H1 (cell line): ENCODE data around the gene BCAS1. TPM values are rescaled to one million over a fixed set of nuclear protein-coding genes. Genes with fewer than 3 reads are reported as not detected.

Experiments used
- CTCF ChIA-PET: fragments of 300-600 bp; sonication (Branson Sonifier 250); formaldehyde crosslinking; loops from one replicate; lab custom pipeline; 2021; ENCODE audit not compliant: partially characterized antibody; lab: Charles Lee
- POLR2A ChIA-PET: fragments of 300-600 bp; sonication (Branson Sonifier 250); formaldehyde crosslinking; loops from one replicate; lab custom pipeline; 2021; ENCODE audit warnings: inconsistent platforms; ENCODE audit not compliant: partially characterized antibody; lab: Charles Lee
- DNase-seq, 2 experiments: peaks; one replicate each; pipeline versions ENCODE4 v3.0.0 to v3.0.0-alpha.2; 2010 to 2022; ENCODE audit warnings: low spot score in 2 of 2, low read depth in 1 of 2, mixed read lengths in 1 of 2
- FAIRE-seq: peaks from 2 replicates; lab custom pipeline; 2011; peaks lifted over from hg19 to GRCh38; lab: Jason Lieb, UNC
- H2AFZ ChIP-seq: 2 replicates; pipeline ENCODE4 v1.8.1; 2012; ENCODE audit warnings: low read length, inconsistent platforms
- H2AK5ac ChIP-seq: 2 replicates; pipeline ENCODE4 v1.6.1; 2013; ENCODE audit warnings: low read depth, low read length
- H2BK120ac ChIP-seq: replicated peaks from 2 replicates; pipeline ENCODE3; 2013; ENCODE audit warnings: low read depth, low read length, inconsistent platforms
- H2BK12ac ChIP-seq: 2 replicates; pipeline ENCODE4 v1.6.1; 2013; ENCODE audit warnings: low read depth, low read length
- H2BK15ac ChIP-seq: 2 replicates; pipeline ENCODE4 v1.6.1; 2013; ENCODE audit warnings: low read length
- H2BK20ac ChIP-seq: 2 replicates; pipeline ENCODE4 v1.6.1; 2013; ENCODE audit warnings: low read length
- H2BK5ac ChIP-seq: 2 replicates; pipeline ENCODE4 v1.6.1; 2013; ENCODE audit warnings: low read depth, low read length
- H3K14ac ChIP-seq: 2 replicates; pipeline ENCODE4 v1.6.1; 2013; ENCODE audit warnings: inconsistent platforms; ENCODE audit not compliant: insufficient read length
- H3K18ac ChIP-seq: 2 replicates; pipeline ENCODE4 v1.6.1; 2013; ENCODE audit warnings: low read length; ENCODE audit errors: extremely low read depth
- H3K23ac ChIP-seq: 2 replicates; pipeline ENCODE4 v1.6.1; 2013; ENCODE audit warnings: inconsistent platforms; ENCODE audit not compliant: insufficient read length
- H3K23me2 ChIP-seq: 2 replicates; pipeline ENCODE4 v1.6.1; 2013; ENCODE audit warnings: low read depth, low read length
- H3K27ac ChIP-seq: 2 replicates; pipeline ENCODE4 v1.6.1; 2011; ENCODE audit warnings: low read depth, low read length, inconsistent platforms
- H3K27me3 ChIP-seq, 4 experiments: replicated peaks in 1 of 4; 1 replicate in 1 of 4; 2 replicates in 3 of 4; pipeline versions ENCODE4 v1.6.1 to v1.8.1; 2011 to 2013; ENCODE audit warnings: low read length in 3 of 4, mild to moderate bottlenecking in 3 of 4, inconsistent platforms in 2 of 4, mixed read lengths in 2 of 4, moderate library complexity in 1 of 4; ENCODE audit not compliant: control insufficient read depth in 3 of 4, insufficient read depth in 3 of 4; ENCODE audit errors: extremely low read depth in 1 of 4
- H3K36me3 ChIP-seq, 4 experiments: 2 replicates each; pipeline versions ENCODE4 v1.6.1 to v1.8.1; 2011 to 2013; ENCODE audit warnings: mild to moderate bottlenecking in 4 of 4, low read length in 3 of 4, moderate library complexity in 2 of 4, control low read depth in 1 of 4, inconsistent platforms in 1 of 4; ENCODE audit not compliant: insufficient read depth in 4 of 4, control insufficient read depth in 2 of 4
- H3K4ac ChIP-seq: replicated peaks from 2 replicates; pipeline ENCODE3; 2013; ENCODE audit warnings: low read length, low read depth, mixed read lengths, inconsistent platforms; ENCODE audit not compliant: insufficient read length
- H3K4me1 ChIP-seq, 4 experiments: replicated peaks in 1 of 4; 1 replicate in 1 of 4; 2 replicates in 3 of 4; pipeline versions ENCODE4 v1.6.1 to v1.8.1; 2011 to 2013; ENCODE audit warnings: low read length in 3 of 4, inconsistent platforms in 2 of 4, mixed read lengths in 1 of 4; ENCODE audit not compliant: insufficient read depth in 4 of 4, control insufficient read depth in 3 of 4
- H3K4me2 ChIP-seq, 2 experiments: 2 replicates each; pipeline versions ENCODE4 v1.6.1 to v1.8.1; 2011 to 2013; ENCODE audit warnings: low read depth in 2 of 2, low read length in 2 of 2, control low read depth in 1 of 2, inconsistent platforms in 1 of 2, mild to moderate bottlenecking in 1 of 2; ENCODE audit not compliant: insufficient read depth in 1 of 2
- H3K4me3 ChIP-seq, 4 experiments: fragments of 200-600, 300-600 bp in 1 of 4; sonication (generic), shearing (Covaris generic), sonication (Bioruptor Twin) in 1 of 4; 2 replicates each; pipeline versions ENCODE4 v1.5.1 to v1.8.1; 2011 to 2016; ENCODE audit warnings: low read length in 4 of 4, low read depth in 3 of 4, control low read depth in 2 of 4, inconsistent platforms in 2 of 4, mild to moderate bottlenecking in 2 of 4, mixed read lengths in 1 of 4, moderate library complexity in 1 of 4; ENCODE audit not compliant: insufficient read depth in 2 of 4; ENCODE audit errors: extremely low read depth in 1 of 4
- H3K56ac ChIP-seq: replicated peaks from 2 replicates; pipeline ENCODE3; 2013; ENCODE audit warnings: low read depth, mild to moderate bottlenecking, mixed read lengths, low read length, inconsistent platforms; ENCODE audit not compliant: insufficient read length
- H3K79me1 ChIP-seq: 2 replicates; pipeline ENCODE4 v1.6.1; 2013; ENCODE audit warnings: low read depth, low read length, control low read depth
- H3K79me2 ChIP-seq, 2 experiments: 2 replicates each; pipeline versions ENCODE4 v1.6.1 to v1.8.1; 2012 to 2013; ENCODE audit warnings: low read length in 2 of 2, mild to moderate bottlenecking in 2 of 2, inconsistent platforms in 1 of 2; ENCODE audit not compliant: insufficient read depth in 2 of 2, control insufficient read depth in 1 of 2
- H3K9ac ChIP-seq, 4 experiments: replicated peaks in 1 of 4; 1 replicate in 1 of 4; 2 replicates in 3 of 4; pipeline versions ENCODE4 v1.6.1 to v1.8.1; 2011 to 2013; ENCODE audit warnings: low read depth in 3 of 4, low read length in 3 of 4, control low read depth in 2 of 4, mild to moderate bottlenecking in 2 of 4, moderate library complexity in 2 of 4, inconsistent platforms in 1 of 4; ENCODE audit errors: extremely low read depth in 1 of 4
- H3K9me3 ChIP-seq, 2 experiments: 2 replicates each; pipeline versions ENCODE4 v1.6.1 to v1.8.1; 2012 to 2013; ENCODE audit warnings: mild to moderate bottlenecking in 2 of 2, moderate library complexity in 2 of 2, control low read depth in 1 of 2, inconsistent platforms in 1 of 2, low read depth in 1 of 2, low read length in 1 of 2, mixed read lengths in 1 of 2; ENCODE audit not compliant: insufficient read depth in 2 of 2
- H4K20me1 ChIP-seq, 2 experiments: replicated peaks in 1 of 2; 2 replicates each; pipeline versions ENCODE3 to v1.8.1; 2011 to 2013; ENCODE audit warnings: inconsistent platforms in 2 of 2, low read length in 2 of 2, mild to moderate bottlenecking in 1 of 2; ENCODE audit not compliant: insufficient read depth in 2 of 2, control insufficient read depth in 1 of 2
- H4K5ac ChIP-seq: 2 replicates; pipeline ENCODE4 v1.6.1; 2013; ENCODE audit warnings: low read length, low read depth, mixed read lengths, inconsistent platforms; ENCODE audit not compliant: insufficient read length
- H4K8ac ChIP-seq: 2 replicates; pipeline ENCODE4 v1.8.0; 2013; ENCODE audit warnings: mild to moderate bottlenecking, moderate library complexity, low read length, inconsistent platforms; ENCODE audit not compliant: insufficient read depth; ENCODE audit errors: extremely low read depth
- H4K91ac ChIP-seq: replicated peaks from 2 replicates; pipeline ENCODE3; 2013; ENCODE audit warnings: low read length, mixed read lengths, inconsistent platforms; ENCODE audit not compliant: insufficient read length
- HDAC6 ChIP-seq: IDR thresholded peaks from one replicate; pipeline ENCODE4 v1.7.1; 2012; ENCODE audit warnings: low read depth, mild to moderate bottlenecking, inconsistent platforms, low read length, moderate library complexity
- JUN ChIP-seq: IDR thresholded peaks from 2 replicates; pipeline ENCODE4 v1.6.1; 2011; ENCODE audit warnings: low read depth, mild to moderate bottlenecking, improper control_type of control experiment, low read length
- KDM5A ChIP-seq: fragments of 200-600 bp; IDR thresholded peaks from 2 replicates; pipeline ENCODE4 v1.7.1; 2012; ENCODE audit warnings: mild to moderate bottlenecking, low read length, inconsistent platforms, mixed read lengths
- MAX ChIP-seq: IDR thresholded peaks from 2 replicates; pipeline ENCODE4 v1.6.1; 2012; ENCODE audit warnings: inconsistent platforms
- WGBS, 2 experiments: shearing (Covaris generic) in 1 of 2; methylation state at CpG; one replicate each; pipeline versions ENCODE4 v1.1.6 to v1.1.7; 2013 to 2015; ENCODE audit warnings: low lambda C conversion rate in 2 of 2, mixed read lengths in 2 of 2, inconsistent platforms in 1 of 2, low coverage in 1 of 2, missing lambda C conversion rate in 1 of 2; ENCODE audit not compliant: insufficient replicate concordance in 2 of 2, insufficient coverage in 1 of 2, insufficient read length in 1 of 2; ENCODE audit errors: extremely low coverage in 1 of 2, missing lambda C conversion rate in 1 of 2; 5-methylcytosine and 5-hydroxymethylcytosine counted together
- polyA plus RNA-seq, 7 experiments: library from polyadenylated mRNA; depleted of rRNA in 3 of 7; stranded (reverse) in 5 of 7; unstranded in 2 of 7; fragments of >200 nt in 5 of 7; fragments of 200-250 nt in 2 of 7; gene quantifications; 1 replicate in 5 of 7; 2 replicates in 1 of 7; 4 replicates in 1 of 7; pipeline versions ENCODE4 v1.2.1 to v1.2.3, GENCODE V29; 2011 to 2013; ENCODE audit warnings: missing spikeins in 2 of 7, mixed read lengths in 2 of 7
- total RNA-seq: library from RNA; stranded (reverse); fragmentation: NEBNext Ultra II Directional; extraction: Animal tissue kit (Norgen Biotek cat#: 25700); gene quantifications from 2 replicates; pipeline ENCODE4 v1.2.1, GENCODE V29; 2021

BCAS1 gene
- total and polyA plus RNA-seq, 2 of the 8 experiments (the other 6 are each of a cell fraction or from before 2014, with no cell fraction given) = 0.06 to 0.19 TPM

- ChIA-PET POLR2A (no interaction called here), CTCF (interaction anchor here (0.6 to 19.2 kb wide), 5 partner anchors 8 to 90 kb away, joined by 3 to 591 read pairs (median 3); partner anchors contain the start of gene PFDN4)
- Histone ChIP-seq H3K23me2 (no peaks in the 10 kb centered on the region; the same call in 1 of the 2 replicates), H2AFZ (no peak overlapping the region), H3K79me2 (no peaks in the 10 kb centered on the region), H2BK20ac (no peak overlapping the region), H2BK120ac (no peak overlapping the region), H4K8ac (no peak overlapping the region), H3K4me1 (no peaks in the 10 kb centered on the region), H2BK5ac (no peak overlapping the region), H3K18ac (no peak overlapping the region), H4K5ac (no peak overlapping the region), H2BK12ac (no peak overlapping the region), H3K23ac (no peak overlapping the region), H4K91ac (no peak overlapping the region), H3K56ac (no peak overlapping the region), H3K4ac (no peak overlapping the region), H3K9me3 (no peaks in the 10 kb centered on the region), H3K14ac (no peak overlapping the region), H3K79me1 (no peaks in the 10 kb centered on the region), H3K9ac (no peak overlapping the region), H2BK15ac (no peak overlapping the region), H3K36me3 (no peaks in the 10 kb centered on the region), H2AK5ac (no peak overlapping the region), H3K27me3 (peaks cover 0 to 1% (median 0%) of the 10 kb centered on the region in 4 experiments; a peak in 1 of 7 replicates), H3K4me3 (no peak overlapping the region), H4K20me1 (no peaks in the 10 kb centered on the region), H3K4me2 (no peak overlapping the region), H3K27ac (no peak overlapping the region)
- FAIRE-seq = no peak
- 87% methylated on average over 7 of the region's 7 CpGs; no CpG with 5 or more reads in 1 of the 2 experiments for WGBS, 2 experiments
- no peak for DNase-seq
- TF ChIP-seq KDM5A (no peak), MAX (no peak), HDAC6 (no peak), JUN (no peak)
Observed at GRCh38 chr20:54107600-54108325, 37.4 kb upstream of the BCAS1 start.
